Measurements from ENCODE around the gene C11orf71. TPM values are rescaled to one million over a fixed set of nuclear protein-coding genes. Genes with fewer than 3 reads are reported as not detected.

C11orf71 gene
- total RNA-seq, 4 donors from 2014 or later = 9.7 to 13.3 (median 11.8) TPM

DNA sequence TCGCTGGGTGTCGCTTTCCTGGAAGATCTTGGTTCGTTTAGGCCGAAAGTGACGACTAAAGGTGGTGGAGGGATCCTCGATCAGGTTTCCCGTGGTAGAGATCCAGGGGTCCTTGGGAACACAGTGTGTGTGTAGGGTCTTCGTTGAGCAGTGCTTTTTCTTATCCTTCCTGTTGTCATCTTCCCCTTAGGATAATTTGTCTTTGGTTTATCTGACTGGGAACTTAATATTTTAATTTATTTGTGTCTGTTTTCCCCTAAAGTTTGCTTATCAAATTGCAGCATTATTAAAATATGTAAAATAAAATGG lies 558 bp upstream of the C11orf71 start:
- no peak for DNase-seq (ENCODE audit: low spot score in 2 of 2)
- TF ChIP-seq POLR2AphosphoS5 (IDR thresholded peaks at IDR 0.05) (no peak), POLR2A (IDR thresholded peaks at IDR 0.05) (no peak)
- peak overlapping the region; percentile 85 for H3K4me3 ChIP-seq
- 0% methylated on average over 8 of the region's 8 CpGs for WGBS
- H3K9me3 ChIP-seq = no peaks in the 10 kb centered on the region
- H3K27me3 ChIP-seq = no peaks in the 10 kb centered on the region
- peak overlapping the region; percentile 98 for H3K27ac ChIP-seq
- H3K4me1 ChIP-seq = peaks cover 49% of the 10 kb centered on the region
- H3K36me3 ChIP-seq = peaks cover 9% of the 10 kb centered on the region

DNA sequence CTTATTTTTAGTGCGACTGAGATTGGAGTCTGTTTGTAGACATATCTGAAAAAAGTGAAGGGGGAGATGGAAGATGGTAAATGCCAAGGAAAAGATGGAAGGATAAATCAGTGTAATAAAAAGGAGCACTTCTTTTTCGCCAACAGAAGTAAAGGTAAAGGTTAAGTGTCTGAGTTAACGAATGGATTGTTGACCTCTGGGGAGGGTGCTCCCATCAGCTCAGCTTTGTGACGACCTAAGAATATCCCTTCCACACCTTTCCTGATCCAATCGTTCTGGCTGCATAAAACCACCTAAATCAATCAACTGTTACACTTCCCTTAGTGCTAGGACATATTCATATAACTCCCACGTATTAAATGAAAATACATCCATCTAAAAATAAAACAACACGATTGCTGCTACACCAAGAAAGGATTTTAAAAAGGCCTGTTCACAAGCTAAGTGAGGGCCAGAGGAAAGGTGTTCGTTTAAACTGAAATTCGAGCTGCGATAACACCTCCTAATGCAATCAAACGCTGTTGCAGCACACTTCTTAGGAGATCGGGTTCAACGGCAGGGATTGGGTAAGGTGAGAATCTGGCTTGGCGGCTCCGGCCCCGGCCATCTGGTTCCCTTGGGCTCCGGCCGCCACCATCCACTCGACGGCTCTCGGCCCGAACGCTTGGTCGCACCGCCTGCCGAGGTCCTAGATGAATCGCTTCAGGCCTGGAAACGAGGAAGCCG lies 658 bp downstream of the C11orf71 start:
- Histone ChIP-seq H3K27ac (peak overlapping the region; percentile 98), H3K4me1 (peaks cover 54% of the 10 kb centered on the region), H3K36me3 (no peaks in the 10 kb centered on the region), H3K9me3 (no peaks in the 10 kb centered on the region), H3K27me3 (no peaks in the 10 kb centered on the region), H3K4me3 (peak overlapping the region; percentile 85)
- peak; percentile 3 for TF ChIP-seq EP300 (IDR thresholded peaks at IDR 0.05)
- no peak for TF ChIP-seq POLR2AphosphoS5 (IDR thresholded peaks at IDR 0.05)
- peak in 1 of 2 donors; percentile 88 for DNase-seq (ENCODE audit: low spot score in 2 of 2)
- 6% methylated on average over 19 of the region's 29 CpGs for WGBS

DNA sequence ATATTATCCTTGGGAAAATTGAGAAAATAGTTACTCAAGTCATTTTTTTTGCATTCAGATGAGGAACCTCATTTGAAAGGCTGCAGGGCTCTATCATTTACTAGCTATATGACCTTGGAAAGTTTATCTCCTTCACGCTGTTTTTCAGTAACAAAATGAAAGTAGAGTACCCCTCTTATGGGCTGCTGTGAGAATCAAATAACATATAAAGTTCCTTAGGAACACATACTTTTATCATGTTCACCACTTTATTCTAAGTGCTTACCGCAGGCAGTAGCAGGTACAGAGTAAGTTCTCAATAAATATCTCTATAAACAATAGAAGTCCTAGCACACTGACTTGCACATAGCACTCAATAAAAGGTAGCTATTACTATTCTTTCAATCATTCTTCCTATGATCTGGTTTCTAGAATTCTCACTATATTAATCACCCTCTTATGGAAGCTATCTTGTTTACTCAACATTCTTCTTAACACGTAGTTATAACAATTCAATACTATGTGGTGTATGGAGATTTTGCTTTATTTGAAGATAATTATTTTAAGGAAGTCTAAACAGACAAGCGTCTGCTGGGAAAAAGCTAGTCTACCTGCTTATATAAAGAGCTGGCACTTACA lies 1.9 kb downstream of the C11orf71 start:
- TF ChIP-seq POLR2A (IDR thresholded peaks at IDR 0.05) (no peak), EP300 (IDR thresholded peaks at IDR 0.05) (no peak)
- TF ChIP-seq, protein P1, sequence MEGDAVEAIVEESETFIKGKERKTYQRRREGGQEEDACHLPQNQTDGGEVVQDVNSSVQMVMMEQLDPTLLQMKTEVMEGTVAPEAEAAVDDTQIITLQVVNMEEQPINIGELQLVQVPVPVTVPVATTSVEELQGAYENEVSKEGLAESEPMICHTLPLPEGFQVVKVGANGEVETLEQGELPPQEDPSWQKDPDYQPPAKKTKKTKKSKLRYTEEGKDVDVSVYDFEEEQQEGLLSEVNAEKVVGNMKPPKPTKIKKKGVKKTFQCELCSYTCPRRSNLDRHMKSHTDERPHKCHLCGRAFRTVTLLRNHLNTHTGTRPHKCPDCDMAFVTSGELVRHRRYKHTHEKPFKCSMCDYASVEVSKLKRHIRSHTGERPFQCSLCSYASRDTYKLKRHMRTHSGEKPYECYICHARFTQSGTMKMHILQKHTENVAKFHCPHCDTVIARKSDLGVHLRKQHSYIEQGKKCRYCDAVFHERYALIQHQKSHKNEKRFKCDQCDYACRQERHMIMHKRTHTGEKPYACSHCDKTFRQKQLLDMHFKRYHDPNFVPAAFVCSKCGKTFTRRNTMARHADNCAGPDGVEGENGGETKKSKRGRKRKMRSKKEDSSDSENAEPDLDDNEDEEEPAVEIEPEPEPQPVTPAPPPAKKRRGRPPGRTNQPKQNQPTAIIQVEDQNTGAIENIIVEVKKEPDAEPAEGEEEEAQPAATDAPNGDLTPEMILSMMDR (IDR thresholded peaks at IDR 0.05) = no peak
- Histone ChIP-seq H3K27ac (no peak overlapping the region), H3K36me3 (no peaks in the 10 kb centered on the region), H3K4me3 (no peak overlapping the region), H3K27me3 (no peaks in the 10 kb centered on the region), H3K9me3 (no peaks in the 10 kb centered on the region), H3K4me1 (peaks cover 44% of the 10 kb centered on the region)
- WGBS = 75% methylated on average over 4 of the region's 4 CpGs
- DNase-seq (ENCODE audit: low spot score in 2 of 2) = no peak

- no peak overlapping the region for H3K4me3 ChIP-seq
- WGBS = 85% methylated on average over 2 of the region's 2 CpGs
- no peaks in the 10 kb centered on the region for H3K36me3 ChIP-seq
- TF ChIP-seq POLR2AphosphoS5 (IDR thresholded peaks at IDR 0.05) = no peak
- no peak for TF ChIP-seq EP300 (IDR thresholded peaks at IDR 0.05)
- TF ChIP-seq, protein P1 (IDR thresholded peaks at IDR 0.05) = no peak
- no peak for TF ChIP-seq POLR2A (IDR thresholded peaks at IDR 0.05)
- no peaks in the 10 kb centered on the region for H3K27me3 ChIP-seq
- peaks cover 35% of the 10 kb centered on the region for H3K4me1 ChIP-seq
- H3K27ac ChIP-seq = no peak overlapping the region
- DNase-seq (ENCODE audit: low spot score in 2 of 2) = no peak
- H3K9me3 ChIP-seq = no peaks in the 10 kb centered on the region
These were observed 2.8 kb downstream of the C11orf71 start for GRCh38 chr11:114397349-114397982.

- Histone ChIP-seq H3K27me3 (no peaks in the 10 kb centered on the region), H3K36me3 (no peaks in the 10 kb centered on the region), H3K9me3 (no peaks in the 10 kb centered on the region), H3K27ac (no peak overlapping the region), H3K4me3 (no peak overlapping the region), H3K4me1 (peaks cover 32% of the 10 kb centered on the region)
- DNase-seq (ENCODE audit: low spot score in 2 of 2) = no peak
- TF ChIP-seq POLR2AphosphoS5 (IDR thresholded peaks at IDR 0.05) = no peak
- TF ChIP-seq POLR2A (IDR thresholded peaks at IDR 0.05) = no peak
- TF ChIP-seq, protein P1 (IDR thresholded peaks at IDR 0.05) = no peak
- no peak for TF ChIP-seq EP300 (IDR thresholded peaks at IDR 0.05)
These were observed 3.4 kb downstream of the C11orf71 start for GRCh38 chr11:114396916-114397315.

GRCh38 chr11:114395736-114396135 lies 4.6 kb downstream of the C11orf71 start:
- Histone ChIP-seq H3K4me1 (peaks cover 28% of the 10 kb centered on the region), H3K9me3 (no peaks in the 10 kb centered on the region), H3K27ac (peak overlapping the region; percentile 17), H3K27me3 (no peaks in the 10 kb centered on the region), H3K36me3 (no peaks in the 10 kb centered on the region), H3K4me3 (no peak overlapping the region)
- DNase-seq (ENCODE audit: low spot score in 2 of 2) = no peak
- WGBS = 36% methylated on average over 3 of the region's 3 CpGs
- TF ChIP-seq, protein P1 (IDR thresholded peaks at IDR 0.05) = peak in 1 of 2 donors; percentile 11
- TF ChIP-seq POLR2AphosphoS5 (IDR thresholded peaks at IDR 0.05) (no peak), EP300 (IDR thresholded peaks at IDR 0.05) (no peak)

Data from suprapubic skin (tissue), 4 donors.